Amygdala (tissue), 56 donors: ENCODE data around the gene CCDC106.

Source experiments
- DNase-seq, 56 donors: peaks; one replicate each; lab custom pipeline; 2025; lab: John Stamatoyannopoulos, UW

CCDC106 gene

GRCh38 chr19:55692681-55693081 is 44.7 kb downstream of the CCDC106 start:
- no peak for DNase-seq

- no peak for DNase-seq
These were observed 45.4 kb downstream of the CCDC106 start for GRCh38 chr19:55693336-55693974.

DNA sequence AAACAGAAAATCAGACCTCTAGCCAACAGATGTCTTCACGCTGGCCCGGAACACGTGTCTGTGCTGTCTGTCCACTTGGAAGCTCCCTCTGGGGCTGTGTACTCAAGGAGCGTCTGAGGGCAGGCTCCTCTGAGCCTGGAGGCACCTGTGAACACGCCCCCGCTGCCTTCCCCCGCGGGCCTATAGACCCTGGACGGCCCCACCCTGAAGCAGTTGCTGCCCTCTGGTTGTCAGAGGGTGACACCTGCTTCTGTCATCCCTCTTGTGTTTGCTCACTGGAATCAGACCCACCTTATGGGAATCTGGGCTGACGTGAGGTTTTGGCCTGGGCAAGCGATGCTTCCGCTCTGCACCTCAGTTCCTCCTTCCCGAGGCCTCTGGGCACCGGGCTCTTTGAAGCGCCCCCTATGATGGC is 46.2 kb downstream of the CCDC106 start:
- no peak for DNase-seq

DNA sequence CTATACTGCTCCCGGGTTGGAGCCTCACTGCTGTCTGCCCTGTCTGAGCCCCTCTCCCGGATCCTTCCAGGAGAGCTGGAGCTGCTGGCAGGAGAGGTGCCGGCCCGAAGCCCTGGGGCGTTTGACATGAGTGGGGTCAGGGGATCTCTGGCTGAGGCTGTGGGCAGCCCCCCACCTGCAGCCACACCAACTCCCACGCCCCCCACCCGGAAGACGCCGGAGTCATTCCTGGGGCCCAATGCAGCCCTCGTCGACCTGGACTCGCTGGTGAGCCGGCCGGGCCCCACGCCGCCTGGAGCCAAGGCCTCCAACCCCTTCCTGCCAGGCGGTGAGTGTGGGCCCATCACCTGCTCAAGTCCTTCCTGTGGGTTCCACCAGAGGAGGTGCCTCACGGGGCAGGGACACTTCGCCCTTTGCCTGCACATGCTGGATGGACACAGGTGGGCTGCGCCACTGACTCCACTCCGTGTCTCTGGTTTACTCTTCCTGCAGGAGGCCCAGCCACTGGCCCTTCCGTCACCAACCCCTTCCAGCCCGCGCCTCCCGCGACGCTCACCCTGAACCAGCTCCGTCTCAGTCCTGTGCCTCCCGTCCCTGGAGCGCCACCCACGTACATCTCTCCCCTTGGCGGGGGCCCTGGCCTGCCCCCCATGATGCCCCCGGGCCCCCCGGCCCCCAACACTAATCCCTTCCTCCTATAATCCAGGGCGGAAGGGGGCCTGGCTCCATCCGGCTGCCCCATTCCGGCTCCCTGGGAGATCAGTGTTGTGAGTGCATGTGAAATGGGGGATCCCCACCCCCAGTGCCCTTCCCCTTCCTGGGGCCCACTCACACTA is 46.9 kb downstream of the CCDC106 start:
- no peak for DNase-seq

- no peak for DNase-seq
These were observed 47.7 kb downstream of the CCDC106 start for GRCh38 chr19:55695511-55696290.

DNA sequence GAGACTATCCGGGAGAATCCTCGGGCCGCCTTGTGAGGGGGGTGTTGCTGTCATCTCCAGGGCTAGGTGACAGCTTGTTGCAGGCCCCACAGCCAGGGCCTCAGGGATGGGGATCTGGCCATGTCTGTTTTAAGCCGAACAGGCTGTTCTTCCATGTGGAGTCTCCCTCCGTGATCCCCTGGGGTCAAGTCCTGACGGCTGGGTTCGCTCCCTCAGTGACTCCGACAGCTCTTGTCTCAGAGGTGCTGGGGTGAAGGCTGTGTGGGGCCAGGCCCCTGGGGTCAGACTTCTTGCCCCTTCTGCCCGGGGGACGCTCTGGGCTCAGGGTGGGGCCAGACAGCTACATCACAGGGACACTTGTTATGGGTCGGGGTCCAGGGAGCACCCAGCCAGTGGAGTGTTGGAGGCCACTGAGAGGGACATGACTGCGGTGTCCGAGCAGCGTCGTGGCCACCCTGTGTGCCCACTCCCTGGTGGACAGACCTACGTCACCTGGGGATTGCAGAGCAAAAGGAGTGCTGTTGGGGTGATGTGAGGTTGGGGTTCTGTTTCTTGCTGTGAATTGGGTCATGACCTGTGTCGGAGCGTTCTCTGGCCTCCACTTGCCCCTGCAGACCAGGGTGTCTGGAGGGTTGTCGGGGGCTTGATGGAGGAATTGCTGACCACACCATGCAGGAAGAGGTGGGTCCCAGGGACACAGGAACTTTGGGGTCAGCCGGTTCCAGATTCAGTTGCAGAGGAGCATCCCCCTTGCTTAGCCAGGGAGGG is 48.5 kb downstream of the CCDC106 start:
- DNase-seq: no peak

DNA sequence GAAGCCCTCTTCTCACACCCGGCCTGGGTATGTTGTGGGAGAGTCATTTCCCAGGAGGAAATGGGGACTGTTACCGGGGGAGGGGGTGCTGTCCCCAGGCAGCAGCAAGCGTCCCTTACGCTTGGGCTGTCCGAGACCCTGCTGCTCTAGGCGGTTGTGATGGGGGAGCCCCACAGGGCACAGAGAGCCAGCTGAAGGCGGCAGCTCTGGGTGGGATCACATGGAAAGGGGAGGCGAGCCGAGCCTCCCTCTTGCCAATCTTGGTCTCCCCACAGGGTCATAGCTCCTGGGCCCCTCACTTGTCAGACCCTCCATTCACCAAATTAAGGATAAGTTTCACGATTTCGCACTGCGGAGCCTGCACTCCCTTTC is 49.0 kb downstream of the CCDC106 start:
- no peak for DNase-seq

GRCh38 chr19:55697698-55698097 is 49.7 kb downstream of the CCDC106 start:
- no peak for DNase-seq

DNA sequence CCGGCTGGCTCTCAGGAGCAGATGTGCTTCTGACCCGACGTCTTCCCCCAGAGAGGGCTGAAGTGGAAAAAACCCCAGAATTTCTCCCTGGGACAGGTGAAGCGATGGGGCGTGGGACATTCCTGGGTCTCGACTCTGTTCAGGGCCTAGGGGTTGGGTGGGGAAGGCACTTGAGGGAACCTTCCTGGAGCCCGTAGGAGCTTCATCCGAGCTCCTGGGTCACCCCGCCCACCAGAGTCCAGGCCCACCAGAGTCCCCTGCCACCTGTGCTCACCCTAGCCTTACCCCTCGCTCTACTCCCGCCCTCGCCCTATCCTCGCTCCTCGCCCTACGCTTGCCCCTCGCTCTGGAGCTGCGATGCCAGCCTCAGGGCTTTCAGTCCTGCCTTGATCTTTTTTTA is 50.2 kb downstream of the CCDC106 start:
- DNase-seq: no peak

GRCh38 chr19:55699221-55699620 is 51.2 kb downstream of the CCDC106 start:
- DNase-seq: no peak

- DNase-seq: no peak
These were observed 52.8 kb downstream of the CCDC106 start for GRCh38 chr19:55700813-55701212.

DNA sequence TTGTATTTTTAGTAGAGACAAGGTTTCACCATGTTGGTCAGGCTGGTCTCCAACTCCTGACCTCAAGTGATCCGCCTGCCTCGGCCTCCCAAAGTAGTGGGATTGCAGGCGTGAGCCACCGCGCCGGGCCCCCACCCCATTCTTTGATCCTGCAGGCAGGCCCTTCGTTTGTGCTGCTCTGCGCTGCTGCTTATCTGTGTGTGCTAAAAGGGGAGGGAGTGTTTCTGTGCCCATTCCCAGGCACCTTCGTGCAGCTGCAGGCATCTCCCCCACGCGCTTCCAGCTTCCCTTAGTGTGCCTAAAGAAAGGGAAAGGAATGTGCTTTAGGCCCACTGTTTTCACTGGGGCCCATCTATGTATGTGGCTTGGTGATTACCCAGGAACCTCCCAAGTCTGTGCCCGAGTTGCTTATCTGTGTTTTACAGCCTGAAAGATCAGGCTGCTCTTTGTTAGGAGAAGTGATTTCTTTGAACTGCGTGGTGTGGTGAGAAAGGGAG is 54.2 kb downstream of the CCDC106 start:
- DNase-seq: no peak
